H1 (cell line): ENCODE results near the gene GPR39. TPM values are rescaled to one million over a fixed set of nuclear protein-coding genes. Genes with fewer than 3 reads are reported as not detected.
A peak's percentile ranks its signal among the peaks of the same experiment; 100 is the strongest.

Experiments
- CTCF ChIA-PET: fragments of 300-600 bp; sonication (Branson Sonifier 250); formaldehyde crosslinking; loops from one replicate; lab custom pipeline; 2021; ENCODE audit not compliant: partially characterized antibody; lab: Charles Lee
- POLR2A ChIA-PET: fragments of 300-600 bp; sonication (Branson Sonifier 250); formaldehyde crosslinking; loops from one replicate; lab custom pipeline; 2021; ENCODE audit warnings: inconsistent platforms; ENCODE audit not compliant: partially characterized antibody; lab: Charles Lee
- DNase-seq, 2 experiments: peaks; one replicate each; pipeline versions ENCODE4 v3.0.0 to v3.0.0-alpha.2; 2010 to 2022; ENCODE audit warnings: low spot score in 2 of 2, low read depth in 1 of 2, mixed read lengths in 1 of 2
- FAIRE-seq: peaks from 2 replicates; lab custom pipeline; 2011; peaks lifted over from hg19 to GRCh38; lab: Jason Lieb, UNC
- H2AFZ ChIP-seq: 2 replicates; pipeline ENCODE4 v1.8.1; 2012; ENCODE audit warnings: low read length, inconsistent platforms
- H2AK5ac ChIP-seq: 2 replicates; pipeline ENCODE4 v1.6.1; 2013; ENCODE audit warnings: low read depth, low read length
- H2BK120ac ChIP-seq: replicated peaks from 2 replicates; pipeline ENCODE3; 2013; ENCODE audit warnings: low read depth, low read length, inconsistent platforms
- H2BK12ac ChIP-seq: 2 replicates; pipeline ENCODE4 v1.6.1; 2013; ENCODE audit warnings: low read depth, low read length
- H2BK15ac ChIP-seq: 2 replicates; pipeline ENCODE4 v1.6.1; 2013; ENCODE audit warnings: low read length
- H2BK20ac ChIP-seq: 2 replicates; pipeline ENCODE4 v1.6.1; 2013; ENCODE audit warnings: low read length
- H2BK5ac ChIP-seq: 2 replicates; pipeline ENCODE4 v1.6.1; 2013; ENCODE audit warnings: low read depth, low read length
- H3K14ac ChIP-seq: 2 replicates; pipeline ENCODE4 v1.6.1; 2013; ENCODE audit warnings: inconsistent platforms; ENCODE audit not compliant: insufficient read length
- H3K18ac ChIP-seq: 2 replicates; pipeline ENCODE4 v1.6.1; 2013; ENCODE audit warnings: low read length; ENCODE audit errors: extremely low read depth
- H3K23ac ChIP-seq: 2 replicates; pipeline ENCODE4 v1.6.1; 2013; ENCODE audit warnings: inconsistent platforms; ENCODE audit not compliant: insufficient read length
- H3K23me2 ChIP-seq: 2 replicates; pipeline ENCODE4 v1.6.1; 2013; ENCODE audit warnings: low read depth, low read length
- H3K27ac ChIP-seq: 2 replicates; pipeline ENCODE4 v1.6.1; 2011; ENCODE audit warnings: low read depth, low read length, inconsistent platforms
- H3K27me3 ChIP-seq, 4 experiments: replicated peaks in 1 of 4; 1 replicate in 1 of 4; 2 replicates in 3 of 4; pipeline versions ENCODE4 v1.6.1 to v1.8.1; 2011 to 2013; ENCODE audit warnings: low read length in 3 of 4, mild to moderate bottlenecking in 3 of 4, inconsistent platforms in 2 of 4, mixed read lengths in 2 of 4, moderate library complexity in 1 of 4; ENCODE audit not compliant: control insufficient read depth in 3 of 4, insufficient read depth in 3 of 4; ENCODE audit errors: extremely low read depth in 1 of 4
- H3K36me3 ChIP-seq, 4 experiments: 2 replicates each; pipeline versions ENCODE4 v1.6.1 to v1.8.1; 2011 to 2013; ENCODE audit warnings: mild to moderate bottlenecking in 4 of 4, low read length in 3 of 4, moderate library complexity in 2 of 4, control low read depth in 1 of 4, inconsistent platforms in 1 of 4; ENCODE audit not compliant: insufficient read depth in 4 of 4, control insufficient read depth in 2 of 4
- H3K4ac ChIP-seq: replicated peaks from 2 replicates; pipeline ENCODE3; 2013; ENCODE audit warnings: low read length, low read depth, mixed read lengths, inconsistent platforms; ENCODE audit not compliant: insufficient read length
- H3K4me1 ChIP-seq, 4 experiments: replicated peaks in 1 of 4; 1 replicate in 1 of 4; 2 replicates in 3 of 4; pipeline versions ENCODE4 v1.6.1 to v1.8.1; 2011 to 2013; ENCODE audit warnings: low read length in 3 of 4, inconsistent platforms in 2 of 4, mixed read lengths in 1 of 4; ENCODE audit not compliant: insufficient read depth in 4 of 4, control insufficient read depth in 3 of 4
- H3K4me2 ChIP-seq, 2 experiments: 2 replicates each; pipeline versions ENCODE4 v1.6.1 to v1.8.1; 2011 to 2013; ENCODE audit warnings: low read depth in 2 of 2, low read length in 2 of 2, control low read depth in 1 of 2, inconsistent platforms in 1 of 2, mild to moderate bottlenecking in 1 of 2; ENCODE audit not compliant: insufficient read depth in 1 of 2
- H3K4me3 ChIP-seq, 4 experiments: fragments of 200-600, 300-600 bp in 1 of 4; sonication (generic), shearing (Covaris generic), sonication (Bioruptor Twin) in 1 of 4; 2 replicates each; pipeline versions ENCODE4 v1.5.1 to v1.8.1; 2011 to 2016; ENCODE audit warnings: low read length in 4 of 4, low read depth in 3 of 4, control low read depth in 2 of 4, inconsistent platforms in 2 of 4, mild to moderate bottlenecking in 2 of 4, mixed read lengths in 1 of 4, moderate library complexity in 1 of 4; ENCODE audit not compliant: insufficient read depth in 2 of 4; ENCODE audit errors: extremely low read depth in 1 of 4
- H3K56ac ChIP-seq: replicated peaks from 2 replicates; pipeline ENCODE3; 2013; ENCODE audit warnings: low read depth, mild to moderate bottlenecking, mixed read lengths, low read length, inconsistent platforms; ENCODE audit not compliant: insufficient read length
- H3K79me1 ChIP-seq: 2 replicates; pipeline ENCODE4 v1.6.1; 2013; ENCODE audit warnings: low read depth, low read length, control low read depth
- H3K79me2 ChIP-seq, 2 experiments: 2 replicates each; pipeline versions ENCODE4 v1.6.1 to v1.8.1; 2012 to 2013; ENCODE audit warnings: low read length in 2 of 2, mild to moderate bottlenecking in 2 of 2, inconsistent platforms in 1 of 2; ENCODE audit not compliant: insufficient read depth in 2 of 2, control insufficient read depth in 1 of 2
- H3K9ac ChIP-seq, 4 experiments: replicated peaks in 1 of 4; 1 replicate in 1 of 4; 2 replicates in 3 of 4; pipeline versions ENCODE4 v1.6.1 to v1.8.1; 2011 to 2013; ENCODE audit warnings: low read depth in 3 of 4, low read length in 3 of 4, control low read depth in 2 of 4, mild to moderate bottlenecking in 2 of 4, moderate library complexity in 2 of 4, inconsistent platforms in 1 of 4; ENCODE audit errors: extremely low read depth in 1 of 4
- H3K9me3 ChIP-seq, 2 experiments: 2 replicates each; pipeline versions ENCODE4 v1.6.1 to v1.8.1; 2012 to 2013; ENCODE audit warnings: mild to moderate bottlenecking in 2 of 2, moderate library complexity in 2 of 2, control low read depth in 1 of 2, inconsistent platforms in 1 of 2, low read depth in 1 of 2, low read length in 1 of 2, mixed read lengths in 1 of 2; ENCODE audit not compliant: insufficient read depth in 2 of 2
- H4K20me1 ChIP-seq, 2 experiments: replicated peaks in 1 of 2; 2 replicates each; pipeline versions ENCODE3 to v1.8.1; 2011 to 2013; ENCODE audit warnings: inconsistent platforms in 2 of 2, low read length in 2 of 2, mild to moderate bottlenecking in 1 of 2; ENCODE audit not compliant: insufficient read depth in 2 of 2, control insufficient read depth in 1 of 2
- H4K5ac ChIP-seq: 2 replicates; pipeline ENCODE4 v1.6.1; 2013; ENCODE audit warnings: low read length, low read depth, mixed read lengths, inconsistent platforms; ENCODE audit not compliant: insufficient read length
- H4K8ac ChIP-seq: 2 replicates; pipeline ENCODE4 v1.8.0; 2013; ENCODE audit warnings: mild to moderate bottlenecking, moderate library complexity, low read length, inconsistent platforms; ENCODE audit not compliant: insufficient read depth; ENCODE audit errors: extremely low read depth
- H4K91ac ChIP-seq: replicated peaks from 2 replicates; pipeline ENCODE3; 2013; ENCODE audit warnings: low read length, mixed read lengths, inconsistent platforms; ENCODE audit not compliant: insufficient read length
- EZH2 ChIP-seq: fragments of 200-600 bp; sonication (generic); IDR thresholded peaks from 2 replicates; pipeline ENCODE4 v1.7.1; 2012; ENCODE audit warnings: low read depth, mild to moderate bottlenecking, moderate library complexity, low read length, inconsistent platforms; ENCODE audit not compliant: severe bottlenecking
- GABPA ChIP-seq: IDR thresholded peaks from 2 replicates; pipeline ENCODE4 v1.6.1; 2011; ENCODE audit warnings: mild to moderate bottlenecking, low read length, moderate library complexity, borderline replicate concordance; ENCODE audit not compliant: insufficient read depth
- HDAC6 ChIP-seq: IDR thresholded peaks from one replicate; pipeline ENCODE4 v1.7.1; 2012; ENCODE audit warnings: low read depth, mild to moderate bottlenecking, inconsistent platforms, low read length, moderate library complexity
- POU5F1 ChIP-seq: IDR thresholded peaks from 2 replicates; pipeline ENCODE4 v1.6.1; 2011; ENCODE audit warnings: low read depth, mild to moderate bottlenecking, low read length, moderate library complexity
- SP1 ChIP-seq: IDR thresholded peaks from 2 replicates; pipeline ENCODE4 v1.6.1; 2011; ENCODE audit warnings: low read depth, low read length
- WGBS, 2 experiments: shearing (Covaris generic) in 1 of 2; methylation state at CpG; one replicate each; pipeline versions ENCODE4 v1.1.6 to v1.1.7; 2013 to 2015; ENCODE audit warnings: low lambda C conversion rate in 2 of 2, mixed read lengths in 2 of 2, inconsistent platforms in 1 of 2, low coverage in 1 of 2, missing lambda C conversion rate in 1 of 2; ENCODE audit not compliant: insufficient replicate concordance in 2 of 2, insufficient coverage in 1 of 2, insufficient read length in 1 of 2; ENCODE audit errors: extremely low coverage in 1 of 2, missing lambda C conversion rate in 1 of 2; 5-methylcytosine and 5-hydroxymethylcytosine counted together
- polyA plus RNA-seq, 7 experiments: library from polyadenylated mRNA; depleted of rRNA in 3 of 7; stranded (reverse) in 5 of 7; unstranded in 2 of 7; fragments of >200 nt in 5 of 7; fragments of 200-250 nt in 2 of 7; gene quantifications; 1 replicate in 5 of 7; 2 replicates in 1 of 7; 4 replicates in 1 of 7; pipeline versions ENCODE4 v1.2.1 to v1.2.3, GENCODE V29; 2011 to 2013; ENCODE audit warnings: missing spikeins in 2 of 7, mixed read lengths in 2 of 7
- total RNA-seq: library from RNA; stranded (reverse); fragmentation: NEBNext Ultra II Directional; extraction: Animal tissue kit (Norgen Biotek cat#: 25700); gene quantifications from 2 replicates; pipeline ENCODE4 v1.2.1, GENCODE V29; 2021

GPR39 gene
- total and polyA plus RNA-seq, 2 of the 8 experiments (the other 6 are each of a cell fraction or from before 2014, with no cell fraction given), result 0.63 to 2.7 TPM

DNA sequence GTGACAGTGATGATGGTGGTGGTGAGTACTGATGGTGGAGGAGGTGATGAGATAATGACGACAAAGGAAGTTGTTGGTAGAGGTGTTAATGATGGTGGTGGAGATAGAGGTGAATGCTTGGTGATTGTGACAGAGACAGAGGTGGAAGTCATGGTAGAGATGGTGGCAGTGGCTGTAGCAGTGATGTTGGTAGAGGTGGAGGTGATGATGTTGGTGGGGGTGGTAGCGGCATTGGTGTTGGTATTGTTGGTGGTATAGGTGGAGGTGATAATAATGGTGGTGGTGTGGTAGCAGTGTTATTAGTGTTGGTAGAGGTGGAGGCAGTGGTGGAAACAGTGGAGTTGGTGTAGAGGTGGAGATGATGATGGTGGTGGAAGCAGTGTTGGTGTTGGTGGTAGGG is 217.0 kb downstream of the GPR39 start:
- no peak overlapping the region for H3K18ac ChIP-seq
- no peak overlapping the region for H2BK120ac ChIP-seq
- FAIRE-seq (no peak), DNase-seq (no peak)
- 0 out of 2 replicates have a peak overlapping the region, but pooled peaks have one; percentile 34 for H2BK20ac ChIP-seq
- no peak overlapping the region for H2BK5ac ChIP-seq
- H3K27me3 ChIP-seq, result no peaks in the 10 kb centered on the region
- H3K23ac ChIP-seq, result no peak overlapping the region
- WGBS, 2 experiments, result 94 to 100% methylated on average over 1 to 2 of the region's 2 CpGs
- peaks cover 9% of the 10 kb centered on the region; the same call in 1 of the 2 replicates for H3K23me2 ChIP-seq
- 0 out of 2 replicates have a peak overlapping the region, but pooled peaks have one; percentile 61 for H2BK15ac ChIP-seq
- H3K36me3 ChIP-seq, result no peaks in the 10 kb centered on the region
- peak overlapping the region; percentile 82 for H3K56ac ChIP-seq
- no peak overlapping the region for H2AFZ ChIP-seq
- 0 out of 2 replicates have a peak overlapping the region, but pooled peaks have one; percentile 60 for H2BK12ac ChIP-seq
- POLR2A ChIA-PET, result no interaction called here
- no peak overlapping the region for H4K91ac ChIP-seq
- no peaks in the 10 kb centered on the region for H3K9me3 ChIP-seq
- H3K4me1 ChIP-seq, result peaks cover 2 to 10% (median 4%) of the 10 kb centered on the region in 4 experiments; a peak in 5 of 7 replicates
- H4K20me1 ChIP-seq, result no peaks in the 10 kb centered on the region
- CTCF ChIA-PET, result no interaction called here
- H3K9ac ChIP-seq, result no peak overlapping the region
- no peak overlapping the region for H3K4me3 ChIP-seq
- no peak overlapping the region for H4K8ac ChIP-seq
- H3K4me2 ChIP-seq, result no peak overlapping the region
- H3K27ac ChIP-seq, result no peak overlapping the region
- H3K14ac ChIP-seq, result no peak overlapping the region
- no peaks in the 10 kb centered on the region for H3K79me2 ChIP-seq
- H4K5ac ChIP-seq, result no peak overlapping the region
- peak overlapping the region; percentile 82 for H2AK5ac ChIP-seq
- H3K4ac ChIP-seq, result no peak overlapping the region
- H3K79me1 ChIP-seq, result no peaks in the 10 kb centered on the region
- no peak for TF ChIP-seq EZH2
- no peak for TF ChIP-seq POU5F1
- TF ChIP-seq HDAC6, result no peak
- no peak for TF ChIP-seq SP1
- TF ChIP-seq GABPA, result no peak
- TF ChIP-seq, all 59 proteins: peak for 0
